HG03039 (cell line): ENCODE results near the gene ATAD1.

Experiments
- ATAC-seq: cut with Tn5 transposase; IDR thresholded peaks from one replicate; pipeline ENCODE4 v1.9.1; 2021; ENCODE audit warnings: mild to moderate bottlenecking, moderate library complexity; ENCODE audit not compliant: unreplicated experiment

The ATAD1 gene

GRCh38 chr10:87722716-87723115 lies 95.3 kb downstream of the ATAD1 start:
- ATAC-seq = no peak

GRCh38 chr10:87721781-87722180 lies 96.2 kb downstream of the ATAD1 start:
- no peak for ATAC-seq

- no peak for ATAC-seq
Observed at GRCh38 chr10:87720665-87721064, 97.4 kb downstream of the ATAD1 start.

GRCh38 chr10:87716348-87716670 lies 101.7 kb downstream of the ATAD1 start:
- ATAC-seq = no peak

GRCh38 chr10:87715552-87716347 lies 102.3 kb downstream of the ATAD1 start:
- no peak for ATAC-seq

- ATAC-seq = no peak
Observed at GRCh38 chr10:87713707-87714106, 104.3 kb downstream of the ATAD1 start.

GRCh38 chr10:87712913-87713616 lies 105.0 kb downstream of the ATAD1 start:
- ATAC-seq = no peak

- no peak for ATAC-seq
Observed at GRCh38 chr10:87707254-87707653, 110.8 kb downstream of the ATAD1 start.

GRCh38 chr10:87706731-87707130 lies 111.3 kb downstream of the ATAD1 start:
- no peak for ATAC-seq

GRCh38 chr10:87705339-87705738 lies 112.7 kb downstream of the ATAD1 start:
- ATAC-seq = no peak

- ATAC-seq = no peak
Observed at GRCh38 chr10:87703771-87704170, 114.3 kb downstream of the ATAD1 start.

- ATAC-seq = no peak
Observed at GRCh38 chr10:87702973-87703294, 115.1 kb downstream of the ATAD1 start.

GRCh38 chr10:87702260-87702972 lies 115.6 kb downstream of the ATAD1 start:
- ATAC-seq = no peak
